WI38 (cell line): ENCODE data around the gene KCTD4.

Experiments used
- H3K4me3 ChIP-seq: 2 replicates; pipeline ENCODE4 v1.5.1; 2011; ENCODE audit warnings: low read depth, mild to moderate bottlenecking, control low read depth, low read length
- TF ChIP-seq, protein P1 (sequence below): IDR thresholded peaks from 2 replicates; pipeline ENCODE4 v1.5.1; 2012; ENCODE audit warnings: low read depth, mild to moderate bottlenecking, control low read depth, low read length

KCTD4 gene

DNA sequence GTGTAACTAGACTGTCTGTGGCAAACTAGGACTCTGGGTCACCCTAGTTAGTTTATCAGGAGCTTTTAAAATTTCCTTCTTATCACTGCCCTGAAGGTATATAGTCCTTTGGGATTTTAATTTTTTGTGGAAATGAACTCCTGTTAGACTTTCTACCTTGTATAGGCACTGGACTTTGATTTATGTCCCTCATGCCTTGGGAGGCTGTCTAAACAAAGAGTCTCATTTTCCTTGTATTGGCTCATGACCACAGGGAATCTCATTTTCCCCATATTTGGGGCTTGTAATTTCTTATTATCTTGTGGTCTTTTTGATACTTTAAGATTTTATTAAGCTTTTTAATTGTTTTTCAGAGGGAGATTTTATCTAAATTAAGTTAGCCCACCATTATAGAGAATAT, 21.4 kb downstream of the KCTD4 start:
- TF ChIP-seq, protein P1, sequence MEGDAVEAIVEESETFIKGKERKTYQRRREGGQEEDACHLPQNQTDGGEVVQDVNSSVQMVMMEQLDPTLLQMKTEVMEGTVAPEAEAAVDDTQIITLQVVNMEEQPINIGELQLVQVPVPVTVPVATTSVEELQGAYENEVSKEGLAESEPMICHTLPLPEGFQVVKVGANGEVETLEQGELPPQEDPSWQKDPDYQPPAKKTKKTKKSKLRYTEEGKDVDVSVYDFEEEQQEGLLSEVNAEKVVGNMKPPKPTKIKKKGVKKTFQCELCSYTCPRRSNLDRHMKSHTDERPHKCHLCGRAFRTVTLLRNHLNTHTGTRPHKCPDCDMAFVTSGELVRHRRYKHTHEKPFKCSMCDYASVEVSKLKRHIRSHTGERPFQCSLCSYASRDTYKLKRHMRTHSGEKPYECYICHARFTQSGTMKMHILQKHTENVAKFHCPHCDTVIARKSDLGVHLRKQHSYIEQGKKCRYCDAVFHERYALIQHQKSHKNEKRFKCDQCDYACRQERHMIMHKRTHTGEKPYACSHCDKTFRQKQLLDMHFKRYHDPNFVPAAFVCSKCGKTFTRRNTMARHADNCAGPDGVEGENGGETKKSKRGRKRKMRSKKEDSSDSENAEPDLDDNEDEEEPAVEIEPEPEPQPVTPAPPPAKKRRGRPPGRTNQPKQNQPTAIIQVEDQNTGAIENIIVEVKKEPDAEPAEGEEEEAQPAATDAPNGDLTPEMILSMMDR, result no peak

DNA sequence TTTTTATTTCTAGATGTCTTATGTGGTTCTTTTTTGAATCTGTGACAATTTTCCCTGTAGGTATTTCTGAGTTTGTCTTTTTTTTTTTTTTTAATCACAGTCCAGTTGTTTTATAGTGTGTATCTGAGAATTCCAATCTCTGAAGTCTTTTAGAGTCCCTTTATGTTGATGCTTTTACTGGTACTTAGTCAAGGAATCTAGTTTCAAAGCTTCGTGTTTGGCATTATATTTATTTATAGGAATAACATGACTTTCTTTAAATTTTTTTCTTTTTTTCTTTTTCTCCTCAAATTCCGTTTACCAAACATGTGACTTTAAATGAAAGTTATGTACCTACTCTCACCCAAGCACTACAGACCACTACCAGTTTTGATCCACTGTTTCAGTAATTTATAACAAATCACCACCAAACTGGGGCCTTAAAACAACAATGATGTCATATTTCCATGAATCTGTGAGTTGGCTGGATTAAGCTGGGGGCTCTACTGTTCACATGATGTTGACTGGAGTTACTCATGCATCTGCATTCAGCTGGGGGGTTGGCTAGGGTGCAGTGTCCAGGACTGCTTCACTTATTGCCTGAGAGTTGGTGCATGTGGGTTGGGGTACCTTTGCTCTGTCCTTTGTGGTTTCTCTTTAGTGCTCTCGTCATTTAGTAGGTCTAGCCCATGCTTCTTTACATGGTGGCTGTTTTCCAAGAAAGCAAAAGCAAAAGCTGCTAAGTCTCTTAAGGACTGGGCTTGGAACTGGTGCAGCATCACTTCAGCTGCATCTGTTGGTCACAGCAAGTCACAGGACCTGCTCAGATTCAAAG, 22.3 kb downstream of the KCTD4 start:
- TF ChIP-seq, protein P1, result no peak

More for the DNA sequence above, 21.4 kb downstream of the KCTD4 start:
- H3K4me3 ChIP-seq, result no peak overlapping the region

DNA sequence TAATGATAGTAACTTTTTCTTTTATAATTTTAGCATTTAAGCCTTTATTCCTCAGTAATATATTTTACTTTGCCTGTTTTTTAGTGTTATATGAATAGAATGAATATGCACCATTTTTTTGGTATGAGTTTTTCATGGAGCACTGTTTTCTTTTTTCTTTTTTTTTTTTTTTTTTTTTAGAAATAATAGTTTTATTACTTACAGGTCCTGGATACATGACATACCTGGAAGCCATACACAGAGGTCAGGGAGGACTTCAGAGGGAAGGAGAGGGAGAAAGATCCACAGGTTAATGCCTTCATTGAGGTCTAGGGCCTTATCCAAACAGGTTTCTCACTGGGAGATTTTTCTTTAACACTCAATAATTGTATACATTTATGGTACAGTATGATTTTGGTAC, 26.4 kb downstream of the KCTD4 start:
- no peak overlapping the region for H3K4me3 ChIP-seq
- TF ChIP-seq, protein P1, result no peak

More for the DNA sequence above, 22.3 kb downstream of the KCTD4 start:
- peak overlapping the region; percentile 25; the same call in 1 of the 2 replicates for H3K4me3 ChIP-seq

DNA sequence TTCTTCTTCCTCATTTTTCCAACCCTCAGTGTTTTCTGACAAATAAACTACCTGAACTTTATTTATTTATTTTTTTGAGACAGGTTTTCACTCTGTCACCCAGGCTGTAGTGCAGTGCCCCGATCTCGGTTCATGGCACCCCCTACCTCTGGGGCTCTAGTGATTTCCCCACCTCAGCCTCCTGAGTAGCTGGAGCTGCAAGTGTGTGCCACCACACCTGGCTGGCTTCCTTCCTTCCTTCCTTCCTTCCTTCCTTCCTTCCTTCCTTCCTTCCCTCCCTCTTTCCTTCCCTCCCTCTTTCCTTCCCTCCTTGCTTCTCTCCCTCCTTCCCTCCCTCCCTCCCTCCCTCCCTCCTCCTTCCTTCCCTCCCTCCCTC, 32.3 kb downstream of the KCTD4 start:
- H3K4me3 ChIP-seq, result no peak overlapping the region
- TF ChIP-seq, protein P1, result no peak

DNA sequence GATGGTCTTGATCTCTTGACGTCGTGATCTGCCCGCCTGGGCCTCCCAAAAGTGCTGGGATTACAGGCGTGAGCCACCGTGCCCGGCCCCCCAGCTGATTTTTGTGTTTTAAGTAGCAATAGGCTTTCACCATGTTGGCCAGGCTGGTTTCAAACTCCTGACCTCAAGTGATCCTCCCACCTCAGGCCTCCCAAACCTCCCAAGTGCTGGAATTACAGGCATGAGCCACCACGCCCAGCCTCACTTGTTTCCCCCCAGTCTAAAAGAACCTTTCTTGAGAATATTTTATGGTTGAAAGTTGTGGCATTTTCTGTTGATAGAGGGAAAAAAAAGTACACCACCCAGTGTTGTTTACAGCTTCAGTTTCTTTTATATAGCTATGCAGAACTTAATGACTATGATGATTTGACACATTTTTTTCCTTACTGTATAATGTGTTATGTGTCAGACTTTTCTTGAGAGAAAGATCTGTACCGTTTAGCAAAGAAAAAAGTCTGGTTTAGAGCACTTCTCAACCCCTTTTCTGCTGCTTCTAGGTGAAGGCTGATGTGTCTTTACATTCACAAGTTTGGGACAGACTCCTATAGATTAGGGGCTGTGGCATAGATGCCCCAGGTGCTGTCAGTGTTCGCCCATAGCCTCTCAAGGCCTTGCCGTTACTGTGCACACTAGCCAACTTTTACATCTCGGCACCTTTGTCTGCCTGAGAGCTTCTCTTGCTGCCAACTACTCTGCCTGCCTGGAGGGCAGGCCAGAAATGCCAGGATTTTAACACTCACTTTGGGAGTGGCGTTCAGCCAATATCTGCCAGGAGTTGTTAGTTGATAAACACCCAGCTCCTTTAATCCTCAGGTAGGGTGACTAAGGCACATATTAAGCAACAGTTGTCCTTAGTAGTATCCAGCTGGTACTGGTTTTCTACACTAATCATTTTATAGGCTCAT, 33.0 kb downstream of the KCTD4 start:
- no peak overlapping the region for H3K4me3 ChIP-seq
- TF ChIP-seq, protein P1, result no peak

DNA sequence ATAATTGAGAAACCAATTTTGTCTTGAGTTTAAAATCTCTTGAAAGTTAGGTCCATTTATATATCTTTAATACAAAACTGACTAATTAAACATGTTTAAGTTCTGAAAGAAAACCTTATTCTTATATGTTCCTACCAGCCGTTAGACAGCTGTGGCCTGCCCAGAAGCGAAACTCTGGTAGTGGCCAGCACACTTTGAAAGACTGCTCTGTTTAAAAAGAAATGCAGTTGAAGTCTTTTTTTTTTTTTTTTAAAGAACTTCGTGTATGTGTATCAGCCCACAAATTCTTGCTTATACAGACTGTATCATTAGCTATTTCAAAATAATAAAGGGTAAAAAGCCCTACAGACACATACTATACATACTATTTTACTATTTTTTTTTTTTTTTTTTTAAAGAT, 34.0 kb downstream of the KCTD4 start:
- TF ChIP-seq, protein P1, result no peak
- no peak overlapping the region for H3K4me3 ChIP-seq
